Skin epidermis (tissue), 12 donors: ENCODE data around the gene FOXC2.
A peak's percentile ranks its signal among the peaks of the same experiment; 100 is the strongest.

ENCODE experiments used
- H3K27ac ChIP-seq, 21 experiments: fragments of 200-600 bp; sonication (generic) in 11 of 21; one replicate each; pipeline ENCODE4 v1.5.0; 2020; ENCODE audit warnings: mild to moderate bottlenecking in 3 of 21, inconsistent platforms in 2 of 21, moderate library complexity in 2 of 21
- H3K4me3 ChIP-seq, 7 experiments: fragments of 200-600 bp; sonication (generic) in 2 of 7; one replicate each; pipeline ENCODE4 v1.5.0; 2020; ENCODE audit warnings: inconsistent platforms in 2 of 7, mild to moderate bottlenecking in 2 of 7, moderate library complexity in 1 of 7

The FOXC2 gene

GRCh38 chr16:86598607-86599565 lies 32.3 kb downstream of the FOXC2 start:
- Histone ChIP-seq H3K4me3 (no peak overlapping the region), H3K27ac (no peak overlapping the region)

DNA sequence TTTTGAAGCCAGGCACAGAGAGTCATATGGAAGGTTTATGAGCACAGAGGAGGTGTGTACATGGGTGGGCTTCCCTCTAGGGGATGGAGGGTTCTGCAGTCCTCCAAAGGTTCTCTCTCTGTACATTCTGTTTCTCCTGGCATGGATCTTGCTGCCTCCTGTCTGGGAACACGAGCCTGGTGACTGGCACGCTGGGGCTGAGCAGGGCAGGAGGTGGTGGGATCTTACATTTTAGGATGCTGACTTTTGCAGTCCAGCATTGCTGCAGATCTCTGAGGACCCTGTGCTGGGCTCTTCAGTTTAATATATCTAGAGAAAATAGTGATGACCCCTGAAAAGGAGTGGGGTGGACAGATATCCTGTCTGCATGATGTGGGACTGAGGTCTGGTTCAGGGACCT lies 34.7 kb downstream of the FOXC2 start:
- no peak overlapping the region for H3K27ac ChIP-seq
- no peak overlapping the region for H3K4me3 ChIP-seq

- H3K27ac ChIP-seq = no peak overlapping the region
- H3K4me3 ChIP-seq = no peak overlapping the region
Measured at GRCh38 chr16:86602521-86602920, 35.9 kb downstream of the FOXC2 start.

GRCh38 chr16:86604436-86605193 lies 38.0 kb downstream of the FOXC2 start:
- Histone ChIP-seq H3K27ac (peak overlapping the region in 3 of 21 experiments; percentile 3 to 29 (median 26)), H3K4me3 (peak overlapping the region in 6 of 7 experiments; percentile 4 to 36 (median 22))

- Histone ChIP-seq H3K4me3 (no peak overlapping the region), H3K27ac (no peak overlapping the region)
Measured at GRCh38 chr16:86605950-86606349, 39.3 kb downstream of the FOXC2 start.

- H3K27ac ChIP-seq = no peak overlapping the region
- no peak overlapping the region for H3K4me3 ChIP-seq
Measured at GRCh38 chr16:86608301-86608747, 41.7 kb downstream of the FOXC2 start.

- H3K27ac ChIP-seq = no peak overlapping the region
- H3K4me3 ChIP-seq = no peak overlapping the region
Measured at GRCh38 chr16:86609115-86609514, 42.5 kb downstream of the FOXC2 start.

DNA sequence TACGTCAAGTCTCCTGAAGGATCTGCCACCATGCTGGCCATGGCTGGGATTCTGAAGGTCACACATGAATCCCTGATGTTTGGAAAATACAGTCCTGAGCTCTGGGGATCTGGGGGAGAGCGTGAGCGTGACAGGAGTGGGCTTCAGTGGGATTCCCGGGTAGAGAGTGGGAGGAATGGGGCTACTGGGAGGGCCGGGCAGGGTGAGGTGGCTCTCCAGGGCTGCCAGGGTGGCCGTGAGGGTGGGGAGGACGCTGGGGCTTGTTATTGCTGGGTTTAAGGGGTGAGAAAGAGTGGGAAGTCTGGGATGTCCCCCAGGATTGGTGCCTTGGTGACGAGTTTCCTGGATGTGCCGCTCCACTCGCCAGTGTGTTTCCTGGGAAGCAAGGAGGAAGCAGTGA lies 43.0 kb downstream of the FOXC2 start:
- Histone ChIP-seq H3K4me3 (no peak overlapping the region), H3K27ac (no peak overlapping the region)

GRCh38 chr16:86610779-86611524 lies 44.3 kb downstream of the FOXC2 start:
- Histone ChIP-seq H3K27ac (no peak overlapping the region), H3K4me3 (no peak overlapping the region)

GRCh38 chr16:86611525-86611855 lies 44.9 kb downstream of the FOXC2 start:
- Histone ChIP-seq H3K27ac (no peak overlapping the region), H3K4me3 (no peak overlapping the region)

GRCh38 chr16:86611941-86612340 lies 45.3 kb downstream of the FOXC2 start:
- Histone ChIP-seq H3K27ac (no peak overlapping the region), H3K4me3 (no peak overlapping the region)

DNA sequence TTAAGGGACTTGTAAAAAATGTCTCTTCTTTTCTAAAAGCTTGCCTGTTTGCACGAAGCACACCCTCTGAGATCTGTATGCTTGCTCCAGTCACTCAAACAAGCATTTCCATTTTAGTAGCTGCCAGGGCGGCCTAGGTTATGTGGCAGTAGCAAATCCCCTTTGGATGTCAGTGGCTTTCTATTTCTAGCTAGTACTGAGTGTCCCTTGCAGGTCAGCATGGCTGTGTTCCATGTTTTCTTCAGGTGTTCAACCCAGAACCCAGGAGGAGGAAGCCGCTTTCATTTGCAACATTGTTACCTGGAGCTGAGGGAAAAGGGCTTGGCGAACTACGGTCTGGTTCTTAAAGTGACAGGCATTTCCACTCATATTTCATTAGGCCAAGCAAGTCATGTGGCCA lies 48.1 kb downstream of the FOXC2 start:
- Histone ChIP-seq H3K4me3 (no peak overlapping the region), H3K27ac (no peak overlapping the region)

DNA sequence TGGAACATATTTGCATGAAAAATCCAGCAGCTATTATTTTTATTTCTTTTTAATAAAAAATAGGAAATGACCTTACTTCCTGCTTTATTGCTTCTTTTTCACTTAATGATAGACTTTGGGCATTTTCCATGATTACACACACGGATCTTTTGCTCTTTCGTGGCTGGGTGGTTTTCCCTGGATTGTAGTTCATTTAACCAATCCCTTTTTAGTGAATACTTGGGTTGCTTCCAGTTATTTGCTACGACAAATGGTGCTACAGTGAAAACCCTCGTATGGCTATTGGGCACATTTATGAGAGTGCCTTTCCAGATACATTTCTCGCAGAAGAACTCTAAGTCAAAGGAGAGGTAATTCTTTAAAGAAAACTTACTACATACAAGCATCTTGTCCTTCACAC lies 50.3 kb downstream of the FOXC2 start:
- Histone ChIP-seq H3K27ac (no peak overlapping the region), H3K4me3 (no peak overlapping the region)

DNA sequence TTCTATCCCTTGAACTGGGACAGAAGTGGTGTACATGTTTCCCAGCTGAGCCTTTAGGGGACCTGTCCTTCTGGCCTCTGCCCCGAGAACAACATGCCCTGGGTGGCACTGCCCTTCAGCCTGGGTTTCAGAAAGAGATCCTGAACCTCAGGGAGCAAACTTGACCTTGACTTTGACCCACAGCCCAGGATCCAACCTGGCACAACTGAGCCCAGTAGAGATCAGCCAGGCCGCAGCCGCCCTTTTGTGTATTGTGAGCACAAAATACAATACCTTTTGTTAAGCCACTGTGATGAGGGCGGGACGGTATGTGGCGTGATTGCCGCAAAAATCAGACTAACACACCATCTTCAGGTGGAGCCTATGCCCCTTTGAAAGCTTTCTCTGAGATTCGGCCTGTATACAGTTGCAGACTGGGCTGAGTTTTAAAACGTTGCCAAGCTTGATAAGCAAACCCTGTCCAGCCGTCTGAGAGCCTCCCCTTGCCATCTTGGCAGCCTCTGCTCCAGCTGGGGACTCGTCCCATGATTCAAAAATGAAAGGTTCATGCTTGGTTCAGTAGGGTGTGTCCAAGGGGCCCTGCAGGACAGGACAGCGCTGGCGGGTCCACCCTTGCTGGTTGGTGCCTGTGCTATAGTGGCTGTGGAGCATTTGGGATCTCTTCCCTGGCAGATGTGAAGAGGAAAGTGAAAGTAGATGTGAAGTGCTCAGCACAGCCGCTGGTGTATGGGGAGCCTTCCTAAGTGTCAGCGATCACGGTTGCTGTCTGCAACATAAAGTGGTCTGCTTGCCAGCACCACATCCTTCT lies 52.0 kb downstream of the FOXC2 start:
- peak overlapping the region in 1 of 7 experiments; percentile 10 for H3K4me3 ChIP-seq

More for the DNA sequence above, 52.0 kb downstream of the FOXC2 start:
- H3K27ac ChIP-seq = no peak overlapping the region
